Common myeloid progenitor, CD34-positive (primary cell): Measurements from ENCODE around the gene KIAA0232.

Experiments used
- CTCF ChIA-PET: fragments of 350-600 bp; sonication (Branson Sonifier 250); formaldehyde crosslinking; loops from one replicate; lab custom pipeline; 2021; ENCODE audit warnings: antibody characterized with exemption; lab: Charles Lee
- POLR2A ChIA-PET: fragments of 350-600 bp; sonication (Branson Sonifier 250); formaldehyde crosslinking; loops from one replicate; lab custom pipeline; 2021; ENCODE audit warnings: antibody characterized with exemption; lab: Charles Lee
- DNase-seq, 3 donors: peaks; one replicate each; pipeline versions ENCODE4 v3.0.0 to v3.0.0-alpha.2; 2013
- H3K27ac ChIP-seq, 2 experiments: 1 replicate in 1 of 2; 2 replicates in 1 of 2; pipeline ENCODE4 v1.7.0; 2013; ENCODE audit warnings: inconsistent platforms in 2 of 2, low read length in 2 of 2, mild to moderate bottlenecking in 2 of 2, low read depth in 1 of 2, moderate library complexity in 1 of 2; ENCODE audit not compliant: severe bottlenecking in 2 of 2, insufficient read depth in 1 of 2, poor library complexity in 1 of 2
- H3K27me3 ChIP-seq, 5 experiments: replicated peaks in 2 of 5; 1 replicate in 3 of 5; 2 replicates in 2 of 5; pipeline versions ENCODE4 v1.6.1 to v1.7.0; 2013; ENCODE audit warnings: low read length in 4 of 5, mild to moderate bottlenecking in 2 of 5, moderate library complexity in 2 of 5, inconsistent platforms in 1 of 5; ENCODE audit not compliant: insufficient read depth in 5 of 5, control insufficient read depth in 4 of 5
- H3K36me3 ChIP-seq, 4 experiments: 1 replicate in 2 of 4; 2 replicates in 2 of 4; pipeline versions ENCODE4 v1.6.1 to v1.7.0; 2013; ENCODE audit warnings: low read length in 3 of 4, control low read depth in 1 of 4, mild to moderate bottlenecking in 1 of 4; ENCODE audit not compliant: control insufficient read depth in 4 of 4, insufficient read depth in 4 of 4
- H3K4me1 ChIP-seq, 4 experiments: 1 replicate in 3 of 4; 2 replicates in 1 of 4; pipeline versions ENCODE4 v1.6.1 to v1.7.1; 2013; ENCODE audit warnings: low read length in 3 of 4, mild to moderate bottlenecking in 3 of 4, control low read depth in 1 of 4, inconsistent platforms in 1 of 4, moderate library complexity in 1 of 4; ENCODE audit not compliant: control insufficient read depth in 4 of 4, insufficient read depth in 4 of 4; ENCODE audit errors: control extremely low read depth in 1 of 4
- H3K4me3 ChIP-seq, 7 experiments: 1 replicate in 4 of 7; 2 replicates in 3 of 7; pipeline versions ENCODE4 v1.5.1 to v1.7.0; 2013; ENCODE audit warnings: mild to moderate bottlenecking in 7 of 7, low read length in 6 of 7, moderate library complexity in 6 of 7, inconsistent platforms in 2 of 7, low read depth in 2 of 7, control low read depth in 1 of 7; ENCODE audit not compliant: insufficient read depth in 4 of 7, control insufficient read depth in 1 of 7; ENCODE audit errors: extremely low read depth in 1 of 7
- H3K9me3 ChIP-seq, 5 experiments: 1 replicate in 4 of 5; 2 replicates in 1 of 5; pipeline versions ENCODE4 v1.6.1 to v1.7.1; 2013; ENCODE audit warnings: low read length in 4 of 5, mild to moderate bottlenecking in 2 of 5, inconsistent platforms in 1 of 5, low read depth in 1 of 5, moderate library complexity in 1 of 5; ENCODE audit not compliant: control insufficient read depth in 4 of 5, insufficient read depth in 2 of 5; ENCODE audit errors: control extremely low read depth in 1 of 5
- WGBS: methylation state at CpG from one replicate; pipeline ENCODE4 v1.1.5; 2013; ENCODE audit not compliant: insufficient coverage; 5-methylcytosine and 5-hydroxymethylcytosine counted together

The KIAA0232 gene

GRCh38 chr4:6851431-6851830, 68.9 kb downstream of the KIAA0232 start:
- ChIA-PET CTCF (interaction anchor here (0.7 to 1.4 kb wide), 4 partner anchors 9 to 58 kb away, joined by 3 to 6 read pairs (median 4); no protein-coding TSS in a partner anchor), POLR2A (no interaction called here)
- Histone ChIP-seq H3K9me3 (peaks cover 0 to 11% (median 5%) of the 10 kb centered on the region in 5 experiments), H3K4me3 (no peak overlapping the region), H3K36me3 (peaks cover 4 to 30% (median 17%) of the 10 kb centered on the region in 4 experiments), H3K4me1 (peaks cover 0 to 25% (median 11%) of the 10 kb centered on the region in 4 experiments), H3K27ac (no peak overlapping the region), H3K27me3 (no peaks in the 10 kb centered on the region)
- no peak for DNase-seq
- WGBS, result 100% methylated on average over 3 of the region's 5 CpGs

- Histone ChIP-seq H3K27ac (no peak overlapping the region), H3K4me1 (peaks cover 0 to 26% (median 11%) of the 10 kb centered on the region in 4 experiments), H3K9me3 (peaks cover 0 to 11% (median 5%) of the 10 kb centered on the region in 5 experiments), H3K36me3 (peaks cover 4 to 27% (median 17%) of the 10 kb centered on the region in 4 experiments), H3K27me3 (no peaks in the 10 kb centered on the region), H3K4me3 (no peak overlapping the region)
- CTCF ChIA-PET, result interaction anchor here (0.7 to 5.6 kb wide), 5 partner anchors 8 to 58 kb away, joined by 3 to 27 read pairs (median 5); no protein-coding TSS in a partner anchor
- no peak for DNase-seq
- POLR2A ChIA-PET, result no interaction called here
- 100% methylated on average over 1 of the region's 2 CpGs for WGBS
These were observed 69.4 kb downstream of the KIAA0232 start for GRCh38 chr4:6851962-6852361.

- H3K27ac ChIP-seq, result no peak overlapping the region
- WGBS, result 0% methylated on average over 1 of the region's 1 CpG
These were observed 70.1 kb downstream of the KIAA0232 start for GRCh38 chr4:6852582-6852981.

DNA sequence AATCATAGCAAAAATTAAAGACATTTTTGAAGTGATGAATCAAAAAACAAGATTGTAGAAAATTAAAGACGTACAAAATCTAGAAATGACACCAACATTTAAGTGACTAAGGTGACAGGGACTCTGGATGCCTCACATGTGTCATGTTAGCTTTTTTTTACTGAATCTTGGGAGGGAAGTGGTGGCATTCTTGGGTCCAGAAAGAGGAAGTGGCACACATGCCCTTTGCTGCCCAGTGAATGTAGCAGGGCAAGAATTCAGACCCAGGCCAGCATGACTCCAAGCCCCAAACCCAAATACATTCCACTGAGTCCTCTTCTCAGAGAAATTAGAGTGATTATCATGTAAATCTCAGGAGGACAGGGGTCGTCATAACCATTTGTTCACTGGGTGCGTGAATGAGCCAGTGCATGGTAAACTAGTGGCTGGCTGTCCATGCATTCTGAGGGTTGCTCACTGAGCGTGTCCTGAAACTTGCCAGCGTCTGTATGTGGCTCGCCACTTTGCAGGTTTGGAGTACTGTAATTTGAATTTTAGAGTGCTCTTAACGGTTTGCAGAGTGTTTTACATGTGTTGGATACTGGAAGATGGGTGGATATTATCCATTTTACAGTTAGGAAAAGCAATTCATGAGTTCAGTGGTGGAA, 71.7 kb downstream of the KIAA0232 start:
- H3K4me1 ChIP-seq, result peaks cover 0 to 26% (median 11%) of the 10 kb centered on the region in 4 experiments
- 87% methylated on average over 6 of the region's 7 CpGs for WGBS
- H3K4me3 ChIP-seq, result no peak overlapping the region
- no peaks in the 10 kb centered on the region for H3K27me3 ChIP-seq
- ChIA-PET POLR2A (no interaction called here), CTCF (interaction anchor here (0.7 to 5.6 kb wide), 2 partner anchors 16 to 19 kb away, joined by 3 to 27 read pairs; no protein-coding TSS in a partner anchor)
- H3K27ac ChIP-seq, result no peak overlapping the region
- peaks cover 0 to 11% (median 5%) of the 10 kb centered on the region in 5 experiments for H3K9me3 ChIP-seq
- peak in 2 of 3 donors; percentile 47 to 58 for DNase-seq
- peaks cover 4 to 38% (median 23%) of the 10 kb centered on the region in 4 experiments for H3K36me3 ChIP-seq

More at GRCh38 chr4:6852582-6852981, 70.1 kb downstream of the KIAA0232 start:
- Histone ChIP-seq H3K36me3 (peaks cover 4 to 33% (median 22%) of the 10 kb centered on the region in 4 experiments), H3K4me1 (peaks cover 0 to 26% (median 11%) of the 10 kb centered on the region in 4 experiments), H3K27me3 (no peaks in the 10 kb centered on the region), H3K9me3 (peaks cover 0 to 11% (median 5%) of the 10 kb centered on the region in 5 experiments), H3K4me3 (no peak overlapping the region)
- POLR2A ChIA-PET, result no interaction called here
- no peak for DNase-seq
- CTCF ChIA-PET, result interaction anchor here (0.9 to 5.6 kb wide), 2 partner anchors 13 to 21 kb away, joined by 3 to 27 read pairs; no protein-coding TSS in a partner anchor

DNA sequence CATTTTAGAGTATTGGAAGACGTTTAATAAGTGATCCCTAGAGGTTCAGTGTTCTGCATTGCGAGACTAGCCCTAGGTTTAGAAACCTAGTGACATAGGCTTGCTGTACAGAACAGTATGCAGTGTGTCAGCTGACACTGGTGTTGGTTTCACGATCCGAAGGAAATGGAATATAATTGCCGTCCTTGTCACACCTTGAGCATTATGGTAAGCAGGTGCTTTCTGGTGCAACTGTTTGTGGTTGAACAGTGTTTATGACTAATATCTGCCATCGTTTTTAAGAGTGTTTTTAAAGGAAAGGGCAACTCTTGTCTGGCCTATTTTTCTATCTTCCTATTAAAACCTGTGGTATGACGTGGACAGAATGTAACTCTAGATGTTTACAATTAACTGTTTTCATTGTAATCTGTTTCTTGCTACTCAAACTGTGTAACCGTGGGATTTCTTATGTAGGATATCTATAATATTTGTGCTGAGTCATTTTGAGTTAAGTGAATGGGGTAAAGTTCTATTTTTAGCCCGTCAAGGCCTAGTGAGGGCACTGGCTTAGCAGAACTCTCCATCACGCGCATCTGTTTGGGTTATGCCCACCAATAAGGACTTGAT, 73.3 kb downstream of the KIAA0232 start:
- Histone ChIP-seq H3K27me3 (no peaks in the 10 kb centered on the region), H3K4me3 (peak overlapping the region in 2 of 7 experiments; percentile 18 to 33), H3K36me3 (peaks cover 11 to 43% (median 28%) of the 10 kb centered on the region in 4 experiments), H3K9me3 (peaks cover 0 to 11% (median 5%) of the 10 kb centered on the region in 5 experiments), H3K27ac (no peak overlapping the region), H3K4me1 (peaks cover 0 to 26% (median 11%) of the 10 kb centered on the region in 4 experiments)
- 43% methylated on average over 8 of the region's 11 CpGs for whole genome bisulfite sequencing
- DNase-seq, result peak; percentile 16 to 80 (median 64)
- POLR2A ChIA-PET, result interaction anchor here (0.5 to 0.7 kb wide), 3 partner anchors 49 to 97 kb away, joined by 3 to 6 read pairs (median 3); no protein-coding TSS in a partner anchor
- CTCF ChIA-PET, result interaction anchor here (1.1 to 5.6 kb wide), 2 partner anchors 12 to 18 kb away, joined by 5 to 27 read pairs; no protein-coding TSS in a partner anchor

DNA sequence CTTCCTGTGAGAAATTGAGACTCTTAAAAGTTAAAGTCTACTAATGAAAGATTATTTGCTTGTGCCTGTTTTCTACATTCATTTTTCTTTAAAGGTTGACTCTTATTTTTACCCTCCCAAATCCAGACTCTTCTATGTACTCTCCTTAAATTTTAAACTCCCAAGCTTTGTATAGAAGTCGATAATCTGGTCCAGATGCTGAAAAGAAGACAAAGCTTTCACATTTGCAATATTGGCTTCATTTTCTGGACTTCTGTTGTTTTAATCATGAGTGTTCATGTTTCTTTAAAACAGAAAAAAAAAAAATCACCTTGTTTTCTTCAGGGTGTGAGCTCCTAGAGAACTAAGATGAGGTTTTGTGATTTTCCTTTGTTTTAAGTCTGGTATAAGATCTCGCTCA, 73.9 kb downstream of the KIAA0232 start:
- Histone ChIP-seq H3K4me1 (peaks cover 0 to 26% (median 11%) of the 10 kb centered on the region in 4 experiments), H3K4me3 (no peak overlapping the region), H3K9me3 (peaks cover 0 to 11% (median 5%) of the 10 kb centered on the region in 5 experiments), H3K36me3 (peaks cover 15 to 49% (median 31%) of the 10 kb centered on the region in 4 experiments), H3K27ac (no peak overlapping the region), H3K27me3 (no peaks in the 10 kb centered on the region)
- CTCF ChIA-PET, result interaction anchor here (0.8 to 5.6 kb wide), 3 partner anchors 12 to 217 kb away, joined by 3 to 27 read pairs (median 3); no protein-coding TSS in a partner anchor
- no CpG with 5 or more reads among the region's 2 CpGs for WGBS
- POLR2A ChIA-PET, result interaction anchor here (0.5 to 0.7 kb wide), 2 partner anchors 85 to 96 kb away, joined by 3 read pairs; no protein-coding TSS in a partner anchor
- DNase-seq, result no peak
